HuH-7.5 (cell line): ENCODE data around the gene UBTD2.
"Not testable (repeated sequence)": the region's sequence is repeated elsewhere in the genome, so short reads cannot be mapped to it uniquely, and the experiment has no call there.

Source experiments
- DNase-seq: peaks from one replicate; pipeline ENCODE4 v3.0.0; 2011; ENCODE audit warnings: low spot score

UBTD2 gene

GRCh38 chr5:172245703-172246125 lies 37.9 kb downstream of the UBTD2 start:
- DNase-seq = no peak

DNA sequence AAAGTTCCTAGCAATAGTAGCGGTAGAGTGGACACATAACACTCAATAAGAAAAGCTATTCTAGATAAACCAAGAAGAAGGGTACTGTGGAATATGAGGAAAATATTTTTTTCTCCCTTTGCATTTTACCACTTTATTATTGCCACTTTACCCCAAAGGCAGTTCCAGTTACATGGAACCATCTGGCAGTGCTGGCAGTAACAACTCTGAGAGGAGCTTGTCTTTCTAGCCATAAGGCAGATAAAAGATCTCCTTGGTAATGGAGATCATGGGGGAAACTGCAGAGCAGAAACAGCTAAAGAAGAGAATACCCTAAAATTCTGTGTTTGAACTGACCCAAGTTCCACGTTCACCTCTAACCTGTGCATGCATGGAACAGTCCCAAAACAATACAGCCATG lies 38.5 kb downstream of the UBTD2 start:
- DNase-seq = no peak

GRCh38 chr5:172243302-172243701 lies 40.3 kb downstream of the UBTD2 start:
- DNase-seq = no peak

DNA sequence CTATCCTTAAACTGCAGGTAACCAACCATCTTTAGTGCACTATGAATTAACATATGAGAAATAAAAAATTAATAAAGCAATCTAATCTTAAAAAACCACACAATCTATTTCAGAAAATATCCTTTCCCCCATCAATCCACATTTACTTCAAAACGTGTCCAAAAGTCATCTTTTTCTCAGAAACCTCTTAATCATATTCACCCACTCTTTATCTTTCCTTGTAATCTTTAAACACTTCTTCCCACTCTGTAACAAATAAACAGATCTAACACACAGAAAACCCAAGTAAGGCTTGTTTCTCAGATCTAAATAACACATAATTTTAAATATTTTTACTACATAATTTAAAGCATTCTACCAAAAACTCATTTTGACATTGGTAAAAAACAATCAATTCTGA lies 45.2 kb downstream of the UBTD2 start:
- DNase-seq = no peak

- no peak for DNase-seq
These were observed 47.5 kb downstream of the UBTD2 start for GRCh38 chr5:172235827-172236736.

GRCh38 chr5:172235132-172235780 lies 48.3 kb downstream of the UBTD2 start:
- DNase-seq = peak; percentile 6

- DNase-seq = no peak
These were observed 49.5 kb downstream of the UBTD2 start for GRCh38 chr5:172234031-172234430.

- no peak for DNase-seq
These were observed 53.7 kb downstream of the UBTD2 start for GRCh38 chr5:172229904-172230303.

- no peak for DNase-seq
These were observed 58.6 kb downstream of the UBTD2 start for GRCh38 chr5:172224996-172225395.

DNA sequence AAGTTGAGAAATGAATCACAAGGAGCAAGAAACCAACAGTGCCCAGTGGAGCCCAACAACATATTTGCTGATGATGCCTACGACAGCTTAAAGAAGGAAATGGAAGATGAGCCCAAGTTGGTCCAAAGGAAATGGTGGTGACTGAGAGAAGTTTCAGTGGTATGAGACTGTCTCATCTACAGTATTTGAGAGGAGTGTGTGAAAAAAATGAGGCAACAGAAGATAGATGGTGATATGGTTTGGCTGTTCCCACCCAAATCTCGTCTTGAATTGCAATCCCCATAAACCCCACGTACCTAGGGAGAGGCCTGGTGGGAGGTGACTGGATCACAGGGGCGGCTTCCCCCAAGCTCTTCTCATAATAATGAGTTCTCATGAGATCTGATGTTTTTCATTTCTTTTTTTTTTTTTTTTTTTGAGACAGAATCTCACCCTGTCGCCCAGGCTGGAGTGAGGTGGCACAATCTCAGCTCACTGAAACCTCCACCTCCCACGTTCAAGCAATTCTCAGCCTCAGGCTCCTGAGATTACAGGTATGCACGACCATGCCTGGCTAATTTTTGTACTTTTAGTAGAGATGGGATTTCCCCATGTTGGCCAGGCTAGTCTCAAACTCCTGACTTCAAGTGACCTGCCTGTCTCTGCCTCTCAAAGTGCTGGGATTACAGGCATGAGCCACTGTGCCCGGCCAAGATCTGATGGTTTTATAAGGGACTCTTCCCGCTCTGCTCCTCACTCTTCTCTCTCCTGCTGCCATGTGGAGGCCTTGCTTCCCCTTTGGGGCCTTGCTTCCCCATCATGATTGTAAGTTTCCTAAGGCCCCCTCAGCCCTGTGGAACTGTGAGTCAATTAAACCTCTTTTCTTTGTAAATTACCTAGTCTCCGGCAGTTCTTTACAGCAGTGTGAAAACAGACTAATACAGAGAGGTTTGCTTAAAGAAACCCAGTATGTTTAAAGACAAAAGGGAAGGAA lies 59.4 kb downstream of the UBTD2 start:
- DNase-seq = no peak

DNA sequence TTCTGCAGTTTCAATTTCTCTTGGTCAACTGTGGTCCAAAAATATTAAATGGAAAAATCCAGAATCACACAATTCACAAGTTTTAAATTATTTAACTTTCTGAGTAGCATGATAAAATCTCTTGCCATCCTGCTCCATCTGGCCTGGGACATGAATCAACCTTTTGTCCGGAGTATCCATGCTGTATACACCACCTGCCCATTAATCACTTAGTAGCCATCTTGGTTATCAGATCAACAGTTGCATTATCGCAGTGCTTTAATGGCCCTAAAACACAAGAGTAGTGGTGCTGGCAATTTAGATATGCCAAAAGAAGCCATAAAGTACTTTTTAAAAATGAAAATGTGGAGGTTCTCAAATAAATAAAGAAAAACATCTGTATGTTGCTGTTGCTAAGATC lies 64.3 kb downstream of the UBTD2 start:
- DNase-seq = no peak

DNA sequence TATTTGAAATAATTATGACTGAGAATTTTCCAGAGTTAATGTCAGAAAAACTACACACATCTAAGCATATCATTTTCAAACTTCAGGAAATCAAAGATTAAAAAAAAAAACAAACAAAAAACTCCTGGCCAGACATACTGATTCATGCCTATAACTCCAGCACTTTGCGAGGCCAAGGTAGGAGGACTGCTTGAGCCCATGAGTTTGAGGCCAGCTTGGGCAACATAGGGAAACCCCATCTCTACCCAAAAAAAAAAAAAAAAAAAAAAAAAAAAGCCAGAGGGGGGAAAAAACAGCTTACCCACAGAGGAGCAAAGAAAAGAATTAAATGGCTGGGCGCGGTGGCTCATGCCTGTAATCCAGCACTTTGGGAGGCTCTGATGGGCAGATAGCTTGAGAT lies 67.2 kb downstream of the UBTD2 start:
- DNase-seq = no peak

DNA sequence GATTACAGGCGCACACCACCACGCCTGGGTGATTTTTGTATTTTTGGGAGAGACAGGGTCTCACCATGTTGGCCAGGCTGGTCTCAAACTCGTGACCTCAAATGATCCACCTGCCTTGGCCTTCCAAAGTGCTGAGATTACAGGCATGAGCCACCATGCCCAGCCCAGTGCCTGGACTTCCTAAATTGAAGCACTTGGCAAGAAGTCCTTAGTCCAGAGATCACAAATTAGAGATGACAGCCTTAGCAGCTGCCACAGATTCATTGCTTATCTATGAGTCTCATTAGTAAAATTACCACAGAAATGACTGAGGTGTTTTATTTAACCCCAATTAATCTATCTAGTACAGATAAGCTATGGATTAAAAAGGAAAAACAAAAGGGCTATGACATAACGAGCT lies 70.4 kb downstream of the UBTD2 start:
- no peak for DNase-seq

DNA sequence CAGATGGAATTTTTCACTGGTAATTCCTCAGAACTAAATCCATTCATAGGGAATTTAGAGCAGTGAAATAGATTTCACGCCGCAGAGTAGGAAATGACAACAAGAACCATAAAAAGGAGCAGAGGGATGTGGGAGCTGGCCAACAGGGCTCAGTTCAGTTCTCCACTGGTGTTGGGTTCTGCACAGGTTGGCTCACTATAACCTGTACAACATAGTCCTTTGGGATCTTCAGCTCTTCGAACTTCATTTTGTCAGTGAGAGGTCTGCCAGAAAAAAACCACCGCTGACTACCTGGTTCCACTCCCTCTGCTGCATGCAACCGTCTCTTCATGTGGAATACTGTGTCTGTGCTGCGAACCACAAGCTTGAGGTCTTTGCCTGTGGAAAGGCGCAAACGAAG lies 71.9 kb downstream of the UBTD2 start:
- no peak for DNase-seq

- no peak for DNase-seq
These were observed 73.8 kb downstream of the UBTD2 start for GRCh38 chr5:172209714-172210113.

GRCh38 chr5:172207511-172207910 lies 76.1 kb downstream of the UBTD2 start:
- DNase-seq = no peak

GRCh38 chr5:172205984-172206383 lies 77.6 kb downstream of the UBTD2 start:
- DNase-seq = not testable (repeated sequence)

DNA sequence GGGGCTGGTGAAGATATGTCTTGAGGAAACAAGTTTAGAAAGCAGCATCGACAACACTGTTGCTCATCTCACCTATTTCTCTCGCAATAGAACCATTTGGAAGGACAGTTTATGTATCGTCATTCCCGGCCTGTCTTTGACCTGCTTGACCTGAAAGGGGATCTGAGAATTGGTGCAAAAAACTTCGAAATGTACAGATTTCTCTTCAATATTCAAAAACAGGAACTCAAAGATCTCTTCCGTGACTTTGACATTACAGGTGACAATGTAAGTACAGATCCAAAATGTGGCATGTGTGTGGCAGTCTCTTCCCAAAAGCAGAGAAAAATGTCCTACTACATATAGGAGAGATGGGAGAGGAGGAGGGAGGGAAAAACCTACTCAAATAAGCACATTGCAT lies 83.1 kb downstream of the UBTD2 start:
- no peak for DNase-seq

- DNase-seq = no peak
These were observed 84.1 kb downstream of the UBTD2 start for GRCh38 chr5:172199446-172199845.

- not testable (repeated sequence) for DNase-seq
These were observed 85.8 kb downstream of the UBTD2 start for GRCh38 chr5:172197775-172198174.

GRCh38 chr5:172194985-172195774 lies 88.4 kb downstream of the UBTD2 start:
- DNase-seq = no peak
